BJ (cell line): Measurements from ENCODE around the gene DDX56. TPM values are rescaled to one million over a fixed set of nuclear protein-coding genes. Genes with fewer than 3 reads are reported as not detected.

ENCODE experiments used
- CTCF ChIA-PET: fragments of 350-600 bp; formaldehyde crosslinking; extraction: SDS; loops from one replicate; lab custom pipeline; 2021; ENCODE audit warnings: antibody characterized with exemption, inconsistent platforms; lab: Yijun Ruan, JAX
- POLR2A ChIA-PET: fragments of 300-600 bp; sonication (Branson Sonifier 250); formaldehyde crosslinking; extraction: SDS; loops from one replicate; lab custom pipeline; 2021; ENCODE audit warnings: antibody characterized with exemption; lab: Charles Lee
- DNase-seq: peaks from one replicate; pipeline ENCODE4 v3.0.0-alpha.2; 2011; ENCODE audit warnings: low read depth
- H3K27me3 ChIP-seq: 2 replicates; pipeline ENCODE4 v1.6.0; 2011; ENCODE audit warnings: low read length; ENCODE audit not compliant: control insufficient read depth, insufficient read depth
- H3K36me3 ChIP-seq: 2 replicates; pipeline ENCODE4 v1.5.1; 2011; ENCODE audit warnings: low read length; ENCODE audit not compliant: control insufficient read depth, insufficient read depth
- H3K4me3 ChIP-seq: 2 replicates; pipeline ENCODE4 v1.5.1; 2011; ENCODE audit warnings: low read depth, mild to moderate bottlenecking, control low read depth, low read length
- CTCF ChIP-seq: IDR thresholded peaks from 2 replicates; pipeline ENCODE4 v1.5.1; 2011; ENCODE audit warnings: low read depth, mild to moderate bottlenecking, control low read depth, inconsistent platforms, low read length, moderate library complexity; ENCODE audit not compliant: insufficient read depth
- polyA plus RNA-seq: library from polyadenylated mRNA; depleted of rRNA; stranded (reverse); fragments of >200 nt; gene quantifications from 2 replicates; pipeline ENCODE4 v1.2.3, GENCODE V29; 2011

The DDX56 gene
- polyA plus RNA-seq, 1 experiment = 77.3 TPM

- Histone ChIP-seq H3K27me3 (no peaks in the 10 kb centered on the region), H3K36me3 (peaks cover 27% of the 10 kb centered on the region), H3K4me3 (peak overlapping the region; percentile 84)
- TF ChIP-seq CTCF = no peak
- POLR2A ChIA-PET = interaction anchor here (0.6 kb wide), 1 partner anchor 8 kb away, joined by 6 read pairs; the partner anchor contains the start of gene TMED4
- DNase-seq = no peak
- CTCF ChIA-PET = interaction anchor here (0.7 to 5.0 kb wide), 4 partner anchors 9 to 334 kb away, joined by 3 to 23 read pairs (median 10); partner anchors contain the start of gene H2AZ2
Measured at GRCh38 chr7:44574287-44574872, 672 bp upstream of the DDX56 start.

GRCh38 chr7:44572771-44573170, 937 bp downstream of the DDX56 start:
- peaks cover 37% of the 10 kb centered on the region for H3K36me3 ChIP-seq
- TF ChIP-seq CTCF = no peak
- H3K4me3 ChIP-seq = peak overlapping the region; percentile 84
- ChIA-PET CTCF (interaction anchor here (0.5 to 5.0 kb wide), 4 partner anchors 9 to 332 kb away, joined by 3 to 23 read pairs (median 6); no protein-coding TSS in a partner anchor), POLR2A (no interaction called here)
- DNase-seq = no peak
- no peaks in the 10 kb centered on the region for H3K27me3 ChIP-seq

DNA sequence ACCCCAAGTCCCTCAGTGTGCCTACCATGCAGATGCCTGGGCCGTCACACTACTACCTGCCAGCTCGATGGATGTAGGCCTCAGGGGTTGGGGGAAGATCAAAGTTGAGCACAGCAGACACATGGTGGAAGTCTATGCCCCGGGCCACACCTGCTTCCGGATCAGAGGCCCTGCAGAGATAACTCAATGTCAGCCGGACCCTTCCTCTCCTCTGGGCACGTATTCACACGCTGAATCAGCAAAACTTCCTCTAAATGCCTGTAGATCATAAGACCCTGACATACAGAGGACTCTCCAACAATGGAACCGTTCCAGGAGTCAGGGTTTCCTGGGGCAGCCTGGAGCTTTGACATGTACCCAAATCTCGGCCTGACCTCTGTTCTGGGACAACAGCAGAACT, 3.7 kb downstream of the DDX56 start:
- CTCF ChIA-PET = interaction anchor here (0.9 to 5.0 kb wide), 2 partner anchors 310 to 329 kb away, joined by 3 to 23 read pairs; no protein-coding TSS in a partner anchor
- POLR2A ChIA-PET = interaction anchor here (0.7 kb wide), 1 partner anchor 249 kb away, joined by 3 read pairs; no protein-coding TSS in a partner anchor
- peaks cover 48% of the 10 kb centered on the region for H3K36me3 ChIP-seq
- no peak for TF ChIP-seq CTCF
- H3K27me3 ChIP-seq = no peaks in the 10 kb centered on the region
- no peak for DNase-seq
- no peak overlapping the region for H3K4me3 ChIP-seq

GRCh38 chr7:44568771-44569560, 4.7 kb downstream of the DDX56 start:
- ChIA-PET CTCF (interaction anchor here (0.9 to 1.6 kb wide), 2 partner anchors 220 to 309 kb away, joined by 3 to 4 read pairs; no protein-coding TSS in a partner anchor), POLR2A (no interaction called here)
- Histone ChIP-seq H3K4me3 (no peak overlapping the region), H3K36me3 (peaks cover 51% of the 10 kb centered on the region), H3K27me3 (no peaks in the 10 kb centered on the region)
- TF ChIP-seq CTCF = no peak
- no peak for DNase-seq

DNA sequence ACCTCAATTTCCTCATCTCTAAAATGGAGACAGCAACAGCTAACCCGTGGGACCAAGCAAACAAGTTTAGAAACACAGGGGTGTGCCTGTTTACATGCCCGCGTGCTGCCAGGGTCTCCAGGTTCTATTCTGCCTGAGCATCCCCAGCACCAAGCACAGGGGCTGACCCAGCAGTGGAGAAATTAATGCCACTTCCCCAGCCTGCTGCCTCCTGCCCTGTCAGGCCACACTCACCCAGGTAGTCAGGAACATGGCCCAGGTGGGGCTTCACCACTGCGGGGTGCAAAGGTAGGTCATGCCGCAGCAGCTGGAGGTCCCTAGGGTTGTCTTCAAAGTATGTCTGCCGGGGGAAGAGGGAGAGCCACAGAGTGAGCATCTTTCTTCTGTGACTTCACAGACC, 5.8 kb downstream of the DDX56 start:
- Histone ChIP-seq H3K36me3 (peaks cover 51% of the 10 kb centered on the region), H3K4me3 (no peak overlapping the region), H3K27me3 (no peaks in the 10 kb centered on the region)
- CTCF ChIA-PET = interaction anchor here (0.5 to 1.6 kb wide), 3 partner anchors 205 to 327 kb away, joined by 3 to 4 read pairs (median 4); no protein-coding TSS in a partner anchor
- TF ChIP-seq CTCF = no peak
- POLR2A ChIA-PET = no interaction called here
- no peak for DNase-seq
